ENCODE results near the gene PPP6R2.

Gene PPP6R2

DNA sequence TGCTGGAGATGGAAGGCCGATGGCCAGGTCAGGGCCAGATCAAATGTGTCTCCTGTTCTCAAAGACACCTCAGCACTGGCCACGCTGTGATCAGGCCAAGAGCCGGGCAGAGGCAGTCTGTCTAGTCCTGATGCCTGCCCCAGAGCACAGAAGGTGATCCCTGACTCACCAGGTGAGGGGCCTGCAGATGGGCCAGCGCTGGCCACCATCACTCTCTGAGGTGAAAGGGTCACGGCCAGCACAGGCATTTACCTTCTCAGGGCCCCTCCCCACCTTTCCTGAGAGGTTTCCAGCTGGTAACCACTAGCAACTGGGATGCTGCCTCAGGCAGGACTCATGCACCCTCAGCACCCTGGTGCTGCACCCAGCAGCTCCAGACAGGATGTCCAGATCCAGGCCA, 128.8 kb downstream of the PPP6R2 start:
- no peak for DNase-seq (ENCODE audit: low read depth)
- TF ChIP-seq, protein P1, sequence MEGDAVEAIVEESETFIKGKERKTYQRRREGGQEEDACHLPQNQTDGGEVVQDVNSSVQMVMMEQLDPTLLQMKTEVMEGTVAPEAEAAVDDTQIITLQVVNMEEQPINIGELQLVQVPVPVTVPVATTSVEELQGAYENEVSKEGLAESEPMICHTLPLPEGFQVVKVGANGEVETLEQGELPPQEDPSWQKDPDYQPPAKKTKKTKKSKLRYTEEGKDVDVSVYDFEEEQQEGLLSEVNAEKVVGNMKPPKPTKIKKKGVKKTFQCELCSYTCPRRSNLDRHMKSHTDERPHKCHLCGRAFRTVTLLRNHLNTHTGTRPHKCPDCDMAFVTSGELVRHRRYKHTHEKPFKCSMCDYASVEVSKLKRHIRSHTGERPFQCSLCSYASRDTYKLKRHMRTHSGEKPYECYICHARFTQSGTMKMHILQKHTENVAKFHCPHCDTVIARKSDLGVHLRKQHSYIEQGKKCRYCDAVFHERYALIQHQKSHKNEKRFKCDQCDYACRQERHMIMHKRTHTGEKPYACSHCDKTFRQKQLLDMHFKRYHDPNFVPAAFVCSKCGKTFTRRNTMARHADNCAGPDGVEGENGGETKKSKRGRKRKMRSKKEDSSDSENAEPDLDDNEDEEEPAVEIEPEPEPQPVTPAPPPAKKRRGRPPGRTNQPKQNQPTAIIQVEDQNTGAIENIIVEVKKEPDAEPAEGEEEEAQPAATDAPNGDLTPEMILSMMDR (conservative IDR thresholded peaks at IDR 0.05; ENCODE audit: low read length): no peak
- H3K4me3 ChIP-seq (ENCODE audit: low read length): no peak overlapping the region

GRCh38 chr22:50473088-50473487, 130.0 kb downstream of the PPP6R2 start:
- no peak for DNase-seq (ENCODE audit: low read depth)
- TF ChIP-seq, protein P1 (conservative IDR thresholded peaks at IDR 0.05; ENCODE audit: low read length): peak; percentile 16
- H3K4me3 ChIP-seq (ENCODE audit: low read length): peak overlapping the region; percentile 71

- TF ChIP-seq, protein P1 (conservative IDR thresholded peaks at IDR 0.05; ENCODE audit: low read length): no peak
- peak overlapping the region; percentile 71 for H3K4me3 ChIP-seq (ENCODE audit: low read length)
- DNase-seq (ENCODE audit: low read depth): peak; percentile 46
These were observed 130.9 kb downstream of the PPP6R2 start for GRCh38 chr22:50473855-50474671.

GRCh38 chr22:50474710-50475651, 131.9 kb downstream of the PPP6R2 start, which contains the start of gene SBF1:
TSS of gene SBF1 (minus strand) at chr22:50475035. CDS start at chr22:50474840, 195 bp downstream.
- DNase-seq (ENCODE audit: low read depth): peak; percentile 85
- peak within 1 kb of the TSS; percentile 71 for H3K4me3 ChIP-seq (ENCODE audit: low read length)
- TF ChIP-seq, protein P1 (conservative IDR thresholded peaks at IDR 0.05; ENCODE audit: low read length): no peak

DNA sequence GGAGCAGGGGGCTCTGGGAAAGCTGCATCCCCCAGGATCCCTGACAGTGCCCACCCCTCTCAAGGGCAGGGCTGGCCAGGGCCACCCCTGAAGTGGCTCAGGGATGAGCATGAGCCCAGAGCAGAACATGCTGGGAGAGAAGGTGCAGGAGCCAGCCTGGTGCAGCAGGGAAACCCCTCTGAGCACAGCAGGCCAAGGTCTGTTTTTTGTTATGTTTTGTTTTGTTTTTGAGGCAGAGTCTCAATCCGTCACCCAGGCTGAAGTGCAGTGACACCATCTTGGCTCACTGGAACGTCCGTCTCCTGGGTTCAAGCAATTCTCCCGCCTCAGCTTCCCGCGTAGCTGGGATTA, 132.5 kb downstream of the PPP6R2 start:
- TF ChIP-seq, protein P1 (conservative IDR thresholded peaks at IDR 0.05; ENCODE audit: low read length): no peak
- no peak overlapping the region for H3K4me3 ChIP-seq (ENCODE audit: low read length)

DNA sequence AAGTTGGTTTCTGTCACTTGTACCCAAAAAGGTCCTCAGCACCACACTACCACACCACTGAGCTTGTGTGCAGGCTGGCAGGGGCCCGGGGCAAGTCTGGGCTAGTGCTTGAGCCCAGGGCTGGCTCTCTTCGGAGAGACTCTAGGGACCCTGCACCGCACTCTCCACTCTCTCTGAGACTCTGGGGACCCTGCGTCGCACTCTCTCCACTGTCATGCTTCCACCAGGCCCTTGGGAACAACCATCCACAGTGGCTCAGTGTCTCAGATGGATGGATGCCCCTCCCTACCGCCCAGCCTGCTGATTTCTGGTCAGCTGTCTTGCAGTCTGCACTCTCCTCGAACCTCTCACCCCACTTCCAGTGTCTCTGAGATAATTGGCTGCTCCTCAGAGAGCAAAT, 133.7 kb downstream of the PPP6R2 start:
- H3K4me3 ChIP-seq (ENCODE audit: low read length): no peak overlapping the region
- DNase-seq (ENCODE audit: low read depth): no peak
- TF ChIP-seq, protein P1 (conservative IDR thresholded peaks at IDR 0.05; ENCODE audit: low read length): no peak

More for the DNA sequence above, 132.5 kb downstream of the PPP6R2 start:
- no peak for DNase-seq (ENCODE audit: low read depth)
